ENCODE results near the gene TEC.

DNA sequence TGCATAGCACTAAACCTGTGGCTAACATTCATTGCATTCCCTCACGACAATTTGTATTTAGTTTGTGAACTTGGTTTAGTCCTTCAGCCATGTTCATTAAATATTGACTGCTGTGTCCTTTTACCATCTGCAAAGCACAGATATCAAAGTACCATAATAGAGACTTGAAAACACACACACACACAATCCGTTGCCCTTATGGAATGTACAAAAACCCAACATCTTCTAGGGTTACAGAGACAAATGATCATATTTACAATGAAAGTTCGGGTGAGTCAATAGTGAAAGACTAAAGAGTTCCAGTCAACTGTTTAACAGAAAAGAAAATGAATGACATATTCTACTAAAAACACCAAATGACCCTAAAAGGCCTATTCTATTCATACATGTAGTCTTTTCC lies 84.8 kb downstream of the TEC start:
- TF ChIP-seq, protein P1, sequence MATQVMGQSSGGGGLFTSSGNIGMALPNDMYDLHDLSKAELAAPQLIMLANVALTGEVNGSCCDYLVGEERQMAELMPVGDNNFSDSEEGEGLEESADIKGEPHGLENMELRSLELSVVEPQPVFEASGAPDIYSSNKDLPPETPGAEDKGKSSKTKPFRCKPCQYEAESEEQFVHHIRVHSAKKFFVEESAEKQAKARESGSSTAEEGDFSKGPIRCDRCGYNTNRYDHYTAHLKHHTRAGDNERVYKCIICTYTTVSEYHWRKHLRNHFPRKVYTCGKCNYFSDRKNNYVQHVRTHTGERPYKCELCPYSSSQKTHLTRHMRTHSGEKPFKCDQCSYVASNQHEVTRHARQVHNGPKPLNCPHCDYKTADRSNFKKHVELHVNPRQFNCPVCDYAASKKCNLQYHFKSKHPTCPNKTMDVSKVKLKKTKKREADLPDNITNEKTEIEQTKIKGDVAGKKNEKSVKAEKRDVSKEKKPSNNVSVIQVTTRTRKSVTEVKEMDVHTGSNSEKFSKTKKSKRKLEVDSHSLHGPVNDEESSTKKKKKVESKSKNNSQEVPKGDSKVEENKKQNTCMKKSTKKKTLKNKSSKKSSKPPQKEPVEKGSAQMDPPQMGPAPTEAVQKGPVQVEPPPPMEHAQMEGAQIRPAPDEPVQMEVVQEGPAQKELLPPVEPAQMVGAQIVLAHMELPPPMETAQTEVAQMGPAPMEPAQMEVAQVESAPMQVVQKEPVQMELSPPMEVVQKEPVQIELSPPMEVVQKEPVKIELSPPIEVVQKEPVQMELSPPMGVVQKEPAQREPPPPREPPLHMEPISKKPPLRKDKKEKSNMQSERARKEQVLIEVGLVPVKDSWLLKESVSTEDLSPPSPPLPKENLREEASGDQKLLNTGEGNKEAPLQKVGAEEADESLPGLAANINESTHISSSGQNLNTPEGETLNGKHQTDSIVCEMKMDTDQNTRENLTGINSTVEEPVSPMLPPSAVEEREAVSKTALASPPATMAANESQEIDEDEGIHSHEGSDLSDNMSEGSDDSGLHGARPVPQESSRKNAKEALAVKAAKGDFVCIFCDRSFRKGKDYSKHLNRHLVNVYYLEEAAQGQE (IDR thresholded peaks at IDR 0.05; ENCODE audit: insufficient read depth in 1 of 2, low read depth in 2 of 2, low read length in 1 of 2), result no peak
- TF ChIP-seq, protein P2, sequence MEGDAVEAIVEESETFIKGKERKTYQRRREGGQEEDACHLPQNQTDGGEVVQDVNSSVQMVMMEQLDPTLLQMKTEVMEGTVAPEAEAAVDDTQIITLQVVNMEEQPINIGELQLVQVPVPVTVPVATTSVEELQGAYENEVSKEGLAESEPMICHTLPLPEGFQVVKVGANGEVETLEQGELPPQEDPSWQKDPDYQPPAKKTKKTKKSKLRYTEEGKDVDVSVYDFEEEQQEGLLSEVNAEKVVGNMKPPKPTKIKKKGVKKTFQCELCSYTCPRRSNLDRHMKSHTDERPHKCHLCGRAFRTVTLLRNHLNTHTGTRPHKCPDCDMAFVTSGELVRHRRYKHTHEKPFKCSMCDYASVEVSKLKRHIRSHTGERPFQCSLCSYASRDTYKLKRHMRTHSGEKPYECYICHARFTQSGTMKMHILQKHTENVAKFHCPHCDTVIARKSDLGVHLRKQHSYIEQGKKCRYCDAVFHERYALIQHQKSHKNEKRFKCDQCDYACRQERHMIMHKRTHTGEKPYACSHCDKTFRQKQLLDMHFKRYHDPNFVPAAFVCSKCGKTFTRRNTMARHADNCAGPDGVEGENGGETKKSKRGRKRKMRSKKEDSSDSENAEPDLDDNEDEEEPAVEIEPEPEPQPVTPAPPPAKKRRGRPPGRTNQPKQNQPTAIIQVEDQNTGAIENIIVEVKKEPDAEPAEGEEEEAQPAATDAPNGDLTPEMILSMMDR (IDR thresholded peaks at IDR 0.05), result no peak
- TF ChIP-seq POLR2AphosphoS5 (IDR thresholded peaks at IDR 0.05; ENCODE audit: low read depth, low read length) (no peak), SIN3A (IDR thresholded peaks at IDR 0.05; ENCODE audit: borderline replicate concordance, insufficient read depth, low read depth, low read length) (no peak)

Data from Panc1 (cell line).